ENCODE measurements around the gene CPLX1.

Gene CPLX1

GRCh38 chr4:825971-826330, at the start of gene CPLX1:
TSS of gene CPLX1 (minus strand) at chr4:826129. CDS start at chr4:824522, 1,607 bp downstream.
- DNase-seq (ENCODE audit: low spot score), result peak; percentile 37

- DNase-seq (ENCODE audit: low spot score), result no peak
These were observed 49.3 kb upstream of the CPLX1 start for GRCh38 chr4:874971-875817.

- no peak for DNase-seq (ENCODE audit: low spot score)
These were observed 48.1 kb upstream of the CPLX1 start for GRCh38 chr4:874056-874455.

- no peak for DNase-seq (ENCODE audit: low spot score)
These were observed 46.5 kb upstream of the CPLX1 start for GRCh38 chr4:872241-872981.

- no peak for DNase-seq (ENCODE audit: low spot score)
These were observed 45.6 kb upstream of the CPLX1 start for GRCh38 chr4:871484-871883.

GRCh38 chr4:870951-871350, 45.0 kb upstream of the CPLX1 start:
- no peak for DNase-seq (ENCODE audit: low spot score)

GRCh38 chr4:869776-870175, 43.8 kb upstream of the CPLX1 start:
- no peak for DNase-seq (ENCODE audit: low spot score)

- DNase-seq (ENCODE audit: low spot score), result no peak
These were observed 42.5 kb upstream of the CPLX1 start for GRCh38 chr4:868421-868820.

GRCh38 chr4:867526-868250, 41.8 kb upstream of the CPLX1 start:
- DNase-seq (ENCODE audit: low spot score), result no peak

- DNase-seq (ENCODE audit: low spot score), result no peak
These were observed 40.9 kb upstream of the CPLX1 start for GRCh38 chr4:866761-867390.

- DNase-seq (ENCODE audit: low spot score), result no peak
These were observed 40.3 kb upstream of the CPLX1 start for GRCh38 chr4:866068-866760.

GRCh38 chr4:865572-865971, 39.6 kb upstream of the CPLX1 start:
- no peak for DNase-seq (ENCODE audit: low spot score)

GRCh38 chr4:865121-865465, 39.2 kb upstream of the CPLX1 start:
- no peak for DNase-seq (ENCODE audit: low spot score)

GRCh38 chr4:864456-865120, 38.7 kb upstream of the CPLX1 start:
- DNase-seq (ENCODE audit: low spot score), result no peak

- no peak for DNase-seq (ENCODE audit: low spot score)
These were observed 34.6 kb upstream of the CPLX1 start for GRCh38 chr4:860561-860960.

- DNase-seq (ENCODE audit: low spot score), result no peak
These were observed 33.6 kb upstream of the CPLX1 start for GRCh38 chr4:859496-859895.

- DNase-seq (ENCODE audit: low spot score), result peak; percentile 4
These were observed 33.0 kb upstream of the CPLX1 start for GRCh38 chr4:858831-859451.

GRCh38 chr4:858041-858481, 32.1 kb upstream of the CPLX1 start:
- no peak for DNase-seq (ENCODE audit: low spot score)

- no peak for DNase-seq (ENCODE audit: low spot score)
These were observed 31.5 kb upstream of the CPLX1 start for GRCh38 chr4:857461-857860.

- DNase-seq (ENCODE audit: low spot score), result no peak
These were observed 30.4 kb upstream of the CPLX1 start for GRCh38 chr4:856225-856901.

Measured in cerebellar cortex (tissue), 1 donor.